Activated B cell treated with CpG ODN at 0.5 μM for 24 hours (primary cell): ENCODE data around the gene CD36. TPM values are rescaled to one million over a fixed set of nuclear protein-coding genes. Genes with fewer than 3 reads are reported as not detected.

Source experiments
- ATAC-seq: fragments of 200-7000 bp; cut with Tn5 transposase; one replicate; pipeline ENCODE4 v1.10.0; 2021; ENCODE audit warnings: low read depth, mild to moderate bottlenecking, moderate library complexity
- CTCF ChIA-PET: fragments of 350-600 bp; sonication (Branson Sonifier 250); formaldehyde crosslinking; loops from one replicate; lab custom pipeline; 2021; ENCODE audit warnings: antibody characterized with exemption; lab: Charles Lee
- POLR2A ChIA-PET: fragments of 350-600 bp; sonication (Branson Sonifier 250); formaldehyde crosslinking; loops from one replicate; lab custom pipeline; 2021; ENCODE audit warnings: antibody characterized with exemption; lab: Charles Lee
- DNase-seq: peaks from one replicate; pipeline ENCODE4 v3.0.0; 2022
- H3K27ac Mint-ChIP-seq: one replicate; pipeline ENCODE4 v1.8.0; 2020; ENCODE audit warnings: mixed read lengths
- H3K27me3 Mint-ChIP-seq: one replicate; pipeline ENCODE4 v1.8.0; 2021; ENCODE audit warnings: mixed read lengths
- H3K36me3 Mint-ChIP-seq: one replicate; pipeline ENCODE4 v1.8.0; 2021; ENCODE audit warnings: low read depth, mixed read lengths
- H3K4me1 Mint-ChIP-seq: one replicate; pipeline ENCODE4 v1.8.0; 2021; ENCODE audit warnings: mixed read lengths
- H3K4me3 Mint-ChIP-seq: one replicate; pipeline ENCODE4 v1.8.0; 2020; ENCODE audit warnings: mild to moderate bottlenecking, mixed read lengths
- H3K9me3 Mint-ChIP-seq: one replicate; pipeline ENCODE4 v1.8.0; 2020; ENCODE audit warnings: mixed read lengths
- intact Hi-C: fragments of 100-400 bp; cut with micrococcal nuclease; formaldehyde crosslinking; loops from one replicate; pipeline ENCODE4 v1.15.1; 2024
- total RNA-seq: library from RNA; stranded (reverse); gene quantifications from 2 replicates; pipeline ENCODE4 v1.2.3, GENCODE V29; 2022
- TF ChIP-seq, protein P1 (sequence below): fragments of 200-600 bp; IDR thresholded peaks from one replicate; pipeline ENCODE4 v1.8.0; 2022; ENCODE audit warnings: antibody characterized with exemption, mild to moderate bottlenecking

The CD36 gene
- total RNA-seq, 1 donor from 2014 or later = 0.53 TPM

GRCh38 chr7:80622541-80622940 is 15.9 kb upstream of the CD36 start:
- POLR2A ChIA-PET = no interaction called here
- DNase-seq = no peak
- H3K27ac Mint-ChIP-seq = no peak overlapping the region

GRCh38 chr7:80623503-80624252 is 14.8 kb upstream of the CD36 start:
- ATAC-seq = no peak
- no peaks in the 10 kb centered on the region for H3K4me1 Mint-ChIP-seq
- TF ChIP-seq, protein P1, sequence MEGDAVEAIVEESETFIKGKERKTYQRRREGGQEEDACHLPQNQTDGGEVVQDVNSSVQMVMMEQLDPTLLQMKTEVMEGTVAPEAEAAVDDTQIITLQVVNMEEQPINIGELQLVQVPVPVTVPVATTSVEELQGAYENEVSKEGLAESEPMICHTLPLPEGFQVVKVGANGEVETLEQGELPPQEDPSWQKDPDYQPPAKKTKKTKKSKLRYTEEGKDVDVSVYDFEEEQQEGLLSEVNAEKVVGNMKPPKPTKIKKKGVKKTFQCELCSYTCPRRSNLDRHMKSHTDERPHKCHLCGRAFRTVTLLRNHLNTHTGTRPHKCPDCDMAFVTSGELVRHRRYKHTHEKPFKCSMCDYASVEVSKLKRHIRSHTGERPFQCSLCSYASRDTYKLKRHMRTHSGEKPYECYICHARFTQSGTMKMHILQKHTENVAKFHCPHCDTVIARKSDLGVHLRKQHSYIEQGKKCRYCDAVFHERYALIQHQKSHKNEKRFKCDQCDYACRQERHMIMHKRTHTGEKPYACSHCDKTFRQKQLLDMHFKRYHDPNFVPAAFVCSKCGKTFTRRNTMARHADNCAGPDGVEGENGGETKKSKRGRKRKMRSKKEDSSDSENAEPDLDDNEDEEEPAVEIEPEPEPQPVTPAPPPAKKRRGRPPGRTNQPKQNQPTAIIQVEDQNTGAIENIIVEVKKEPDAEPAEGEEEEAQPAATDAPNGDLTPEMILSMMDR = no peak
- DNase-seq = no peak
- no peak overlapping the region for H3K27ac Mint-ChIP-seq
- no peak overlapping the region for H3K4me3 Mint-ChIP-seq
- intact Hi-C loops = no loop called here
- H3K27me3 Mint-ChIP-seq = no peaks in the 10 kb centered on the region
- POLR2A ChIA-PET = no interaction called here
- no peaks in the 10 kb centered on the region for H3K36me3 Mint-ChIP-seq
- no peaks in the 10 kb centered on the region for H3K9me3 Mint-ChIP-seq
- CTCF ChIA-PET = no interaction called here

More at GRCh38 chr7:80622541-80622940, 15.9 kb upstream of the CD36 start:
- Mint-ChIP-seq H3K4me3 (no peak overlapping the region), H3K36me3 (no peaks in the 10 kb centered on the region), H3K4me1 (no peaks in the 10 kb centered on the region), H3K27me3 (no peaks in the 10 kb centered on the region), H3K9me3 (no peaks in the 10 kb centered on the region)
- TF ChIP-seq, protein P1 = no peak
- CTCF ChIA-PET = no interaction called here
- intact Hi-C loops = no loop called here
- no peak for ATAC-seq

DNA sequence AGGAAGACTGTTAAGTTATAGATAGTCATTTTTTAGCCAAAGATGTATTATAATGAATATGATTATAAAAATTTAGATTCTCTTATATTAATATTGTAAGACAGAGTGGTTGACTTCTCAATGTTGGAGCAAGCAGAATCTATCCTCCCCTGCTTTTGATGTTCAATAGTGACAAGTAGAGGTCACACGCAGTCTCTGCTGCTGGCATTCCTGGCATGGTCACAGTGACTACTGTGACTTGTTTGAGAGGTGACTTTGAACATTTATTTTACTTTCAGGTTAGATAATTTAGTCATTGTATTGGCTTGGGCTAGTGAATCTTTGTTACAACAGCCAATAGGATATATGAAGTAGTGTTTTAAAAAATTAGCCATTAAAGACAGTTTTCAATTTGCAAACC is 13.7 kb upstream of the CD36 start:
- intact Hi-C loops = no loop called here
- DNase-seq (no peak), ATAC-seq (no peak)
- POLR2A ChIA-PET = no interaction called here
- Mint-ChIP-seq H3K4me3 (no peak overlapping the region), H3K4me1 (no peaks in the 10 kb centered on the region), H3K9me3 (no peaks in the 10 kb centered on the region), H3K27ac (no peak overlapping the region), H3K27me3 (no peaks in the 10 kb centered on the region), H3K36me3 (no peaks in the 10 kb centered on the region)
- TF ChIP-seq, protein P1 = no peak
- CTCF ChIA-PET = no interaction called here

DNA sequence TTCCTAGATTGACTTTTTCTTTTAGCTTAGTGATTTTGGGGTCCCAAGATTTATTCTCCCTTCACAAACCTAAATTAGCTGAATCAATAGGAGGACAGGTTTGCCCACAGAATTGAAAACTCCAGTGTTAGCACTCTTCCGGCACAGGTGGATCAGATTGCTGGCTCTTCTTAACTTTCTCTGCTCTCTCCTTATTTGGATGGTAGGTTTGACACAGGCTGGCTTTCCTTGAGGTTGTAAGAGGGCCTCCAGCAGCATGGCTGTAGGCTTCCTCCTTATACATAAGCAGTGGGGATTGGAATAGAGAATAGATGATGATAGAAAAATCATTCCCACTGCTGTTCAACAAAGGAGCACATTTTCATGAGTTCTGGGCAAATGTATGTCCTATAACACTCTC is 9.4 kb upstream of the CD36 start:
- TF ChIP-seq, protein P1 = no peak
- H3K27me3 Mint-ChIP-seq = no peaks in the 10 kb centered on the region
- H3K9me3 Mint-ChIP-seq = no peaks in the 10 kb centered on the region
- no peak for DNase-seq
- ATAC-seq = no peak
- H3K36me3 Mint-ChIP-seq = no peaks in the 10 kb centered on the region
- H3K4me1 Mint-ChIP-seq = no peaks in the 10 kb centered on the region
- H3K27ac Mint-ChIP-seq = no peak overlapping the region
- H3K4me3 Mint-ChIP-seq = no peak overlapping the region
- ChIA-PET CTCF (interaction anchor here (1.4 kb wide), 1 partner anchor 11 kb away, joined by 5 read pairs; no protein-coding TSS in a partner anchor), POLR2A (no interaction called here)
- intact Hi-C loops = no loop called here

- ChIA-PET POLR2A (no interaction called here), CTCF (no interaction called here)
- Mint-ChIP-seq H3K4me1 (no peaks in the 10 kb centered on the region), H3K27me3 (no peaks in the 10 kb centered on the region), H3K27ac (no peak overlapping the region), H3K9me3 (no peaks in the 10 kb centered on the region), H3K4me3 (no peak overlapping the region), H3K36me3 (no peaks in the 10 kb centered on the region)
- ATAC-seq (no peak), DNase-seq (no peak)
- TF ChIP-seq, protein P1 = no peak
- intact Hi-C loops = no loop called here
Measured at GRCh38 chr7:80630608-80631405, 7.6 kb upstream of the CD36 start.
